Measurements from ENCODE around the gene DLEC1.
"Not testable (repeated sequence)": the region's sequence is repeated elsewhere in the genome, so short reads cannot be mapped to it uniquely, and the experiment has no call there.

Gene DLEC1

GRCh38 chr3:38135621-38136277 lies 96.7 kb downstream of the DLEC1 start:
- DNase-seq (ENCODE audit: low read depth in 2 of 2, low spot score in 1 of 2): not testable (repeated sequence)

GRCh38 chr3:38136393-38136776 lies 97.4 kb downstream of the DLEC1 start:
- no peak for DNase-seq (ENCODE audit: low read depth in 2 of 2, low spot score in 1 of 2)

- DNase-seq (ENCODE audit: low read depth in 2 of 2, low spot score in 1 of 2): peak; percentile 91 to 97
Measured at GRCh38 chr3:38136777-38137614, 98.0 kb downstream of the DLEC1 start, which contains the start of gene ACAA1. TSS of gene ACAA1 (minus strand) at chr3:38137127. CDS start at chr3:38137035, 92 bp downstream.

GRCh38 chr3:38137615-38138348 lies 98.8 kb downstream of the DLEC1 start:
- DNase-seq (ENCODE audit: low read depth in 2 of 2, low spot score in 1 of 2): no peak

- DNase-seq (ENCODE audit: low read depth in 2 of 2, low spot score in 1 of 2): peak; percentile 72 to 84
Measured at GRCh38 chr3:38138349-38139190, 99.6 kb downstream of the DLEC1 start, which contains the start of gene MYD88. TSS of gene MYD88 (plus strand) at chr3:38138661. CDS start at chr3:38138701, 40 bp downstream.

GRCh38 chr3:38139191-38139590 lies 100.2 kb downstream of the DLEC1 start:
- no peak for DNase-seq (ENCODE audit: low read depth in 2 of 2, low spot score in 1 of 2)

GRCh38 chr3:38139652-38140051 lies 100.6 kb downstream of the DLEC1 start:
- no peak for DNase-seq (ENCODE audit: low read depth in 2 of 2, low spot score in 1 of 2)

- no peak for DNase-seq (ENCODE audit: low read depth in 2 of 2, low spot score in 1 of 2)
Measured at GRCh38 chr3:38140326-38141172, 101.5 kb downstream of the DLEC1 start.

- DNase-seq (ENCODE audit: low read depth in 2 of 2, low spot score in 1 of 2): no peak
Measured at GRCh38 chr3:38141173-38141951, 102.4 kb downstream of the DLEC1 start.

- DNase-seq (ENCODE audit: low read depth in 2 of 2, low spot score in 1 of 2): no peak
Measured at GRCh38 chr3:38141952-38142273, 102.9 kb downstream of the DLEC1 start.

- no peak for DNase-seq (ENCODE audit: low read depth in 2 of 2, low spot score in 1 of 2)
Measured at GRCh38 chr3:38142959-38143358, 104.0 kb downstream of the DLEC1 start.

- no peak for DNase-seq (ENCODE audit: low read depth in 2 of 2, low spot score in 1 of 2)
Measured at GRCh38 chr3:38143511-38143910, 104.5 kb downstream of the DLEC1 start.

GRCh38 chr3:38146504-38146903 lies 107.5 kb downstream of the DLEC1 start:
- DNase-seq (ENCODE audit: low read depth in 2 of 2, low spot score in 1 of 2): no peak

GRCh38 chr3:38147421-38147820 lies 108.4 kb downstream of the DLEC1 start:
- no peak for DNase-seq (ENCODE audit: low read depth in 2 of 2, low spot score in 1 of 2)

- no peak for DNase-seq (ENCODE audit: low read depth in 2 of 2, low spot score in 1 of 2)
Measured at GRCh38 chr3:38148311-38148882, 109.4 kb downstream of the DLEC1 start.

GRCh38 chr3:38149708-38150107 lies 110.7 kb downstream of the DLEC1 start:
- no peak for DNase-seq (ENCODE audit: low read depth in 2 of 2, low spot score in 1 of 2)

- DNase-seq (ENCODE audit: low read depth in 2 of 2, low spot score in 1 of 2): no peak
Measured at GRCh38 chr3:38150780-38151528, 111.9 kb downstream of the DLEC1 start.

- no peak for DNase-seq (ENCODE audit: low read depth in 2 of 2, low spot score in 1 of 2)
Measured at GRCh38 chr3:38151667-38152265, 112.8 kb downstream of the DLEC1 start.

Data from stimulated activated CD8-positive, alpha-beta memory T cell treated with anti-CD3 and anti-CD28 coated beads, Interleukin-4, amount 100 ng/mL, for 4 hours (primary cell).